GM10248 (cell line): ENCODE results near the gene TRPM2.
"Not testable (repeated sequence)": the region's sequence is repeated elsewhere in the genome, so short reads cannot be mapped to it uniquely, and the experiment has no call there.

ENCODE experiments used
- CTCF ChIA-PET: fragments of 300-600 bp; sonication (Branson Sonifier 250); formaldehyde crosslinking; extraction: SDS; loops from one replicate; lab custom pipeline; 2021; ENCODE audit warnings: antibody characterized with exemption; lab: Yijun Ruan, JAX
- POLR2A ChIA-PET: fragments of 350-650 bp; sonication (Branson Sonifier 250); formaldehyde crosslinking; extraction: SDS; loops from one replicate; lab custom pipeline; 2020; ENCODE audit warnings: antibody characterized with exemption; lab: Yijun Ruan, JAX
- DNase-seq: peaks from one replicate; pipeline ENCODE4 v3.0.0; 2012; ENCODE audit errors: extremely low spot score
- TF ChIP-seq, protein P1 (sequence below): IDR thresholded peaks from 2 replicates; pipeline ENCODE4 v1.5.1; 2012; ENCODE audit warnings: mild to moderate bottlenecking, low read depth; ENCODE audit errors: extremely low read depth, missing control alignments, control extremely low read depth

TRPM2 gene

DNA sequence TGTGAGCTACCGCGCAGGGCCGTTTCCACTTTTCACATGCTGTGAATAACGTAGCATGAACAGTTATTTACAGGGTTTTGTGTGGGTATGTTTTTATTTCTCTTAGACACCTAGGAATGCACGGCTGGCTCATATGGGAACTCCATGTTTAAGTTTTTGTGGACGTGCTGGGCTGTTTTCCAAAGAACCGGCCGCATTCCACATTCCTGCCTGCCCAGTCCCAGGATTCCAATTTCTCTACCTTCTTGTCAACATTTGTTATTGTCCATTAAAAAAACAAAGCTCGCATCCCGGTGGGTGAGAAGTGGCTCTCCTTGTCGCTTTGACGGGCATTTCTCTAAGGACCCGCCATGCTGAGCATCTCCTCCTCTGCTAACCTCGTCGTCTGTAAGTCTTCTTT is 54.8 kb downstream of the TRPM2 start:
- POLR2A ChIA-PET: no interaction called here
- CTCF ChIA-PET: no interaction called here

DNA sequence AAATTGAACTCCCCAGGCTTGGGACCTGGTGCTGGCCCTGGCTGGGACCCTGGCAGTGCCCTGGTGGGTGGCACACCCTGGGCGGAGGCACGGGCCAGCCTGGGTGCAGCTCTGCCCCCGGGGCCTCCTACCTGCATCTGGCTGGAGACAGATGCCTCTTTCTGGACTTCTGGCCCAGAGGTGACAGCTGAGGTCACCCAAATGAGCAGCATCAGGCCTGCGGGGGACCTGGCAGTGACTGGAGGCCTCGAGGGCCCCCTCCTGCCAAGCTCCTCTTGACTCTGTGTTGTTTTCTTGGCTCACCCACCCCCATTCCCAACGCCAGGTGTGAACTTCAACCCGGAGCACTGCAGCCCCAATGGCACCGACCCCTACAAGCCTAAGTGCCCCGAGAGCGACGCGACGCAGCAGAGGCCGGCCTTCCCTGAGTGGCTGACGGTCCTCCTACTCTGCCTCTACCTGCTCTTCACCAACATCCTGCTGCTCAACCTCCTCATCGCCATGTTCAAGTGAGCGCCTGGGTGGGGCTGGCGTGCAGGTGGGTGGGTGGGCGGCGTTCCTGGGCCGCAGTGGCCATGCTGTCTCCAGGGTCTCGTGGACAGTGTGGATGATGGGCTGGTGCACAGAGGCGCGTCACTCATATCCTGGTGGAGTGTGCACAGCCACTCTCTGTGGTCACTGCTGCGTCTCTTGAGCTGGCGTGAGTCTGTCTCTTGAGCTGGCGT is 60.3 kb downstream of the TRPM2 start:
- ChIA-PET CTCF (no interaction called here), POLR2A (no interaction called here)
- DNase-seq: no peak
- TF ChIP-seq, protein P1, sequence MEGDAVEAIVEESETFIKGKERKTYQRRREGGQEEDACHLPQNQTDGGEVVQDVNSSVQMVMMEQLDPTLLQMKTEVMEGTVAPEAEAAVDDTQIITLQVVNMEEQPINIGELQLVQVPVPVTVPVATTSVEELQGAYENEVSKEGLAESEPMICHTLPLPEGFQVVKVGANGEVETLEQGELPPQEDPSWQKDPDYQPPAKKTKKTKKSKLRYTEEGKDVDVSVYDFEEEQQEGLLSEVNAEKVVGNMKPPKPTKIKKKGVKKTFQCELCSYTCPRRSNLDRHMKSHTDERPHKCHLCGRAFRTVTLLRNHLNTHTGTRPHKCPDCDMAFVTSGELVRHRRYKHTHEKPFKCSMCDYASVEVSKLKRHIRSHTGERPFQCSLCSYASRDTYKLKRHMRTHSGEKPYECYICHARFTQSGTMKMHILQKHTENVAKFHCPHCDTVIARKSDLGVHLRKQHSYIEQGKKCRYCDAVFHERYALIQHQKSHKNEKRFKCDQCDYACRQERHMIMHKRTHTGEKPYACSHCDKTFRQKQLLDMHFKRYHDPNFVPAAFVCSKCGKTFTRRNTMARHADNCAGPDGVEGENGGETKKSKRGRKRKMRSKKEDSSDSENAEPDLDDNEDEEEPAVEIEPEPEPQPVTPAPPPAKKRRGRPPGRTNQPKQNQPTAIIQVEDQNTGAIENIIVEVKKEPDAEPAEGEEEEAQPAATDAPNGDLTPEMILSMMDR: no peak

More for the DNA sequence above, 54.8 kb downstream of the TRPM2 start:
- DNase-seq: no peak
- TF ChIP-seq, protein P1: no peak

DNA sequence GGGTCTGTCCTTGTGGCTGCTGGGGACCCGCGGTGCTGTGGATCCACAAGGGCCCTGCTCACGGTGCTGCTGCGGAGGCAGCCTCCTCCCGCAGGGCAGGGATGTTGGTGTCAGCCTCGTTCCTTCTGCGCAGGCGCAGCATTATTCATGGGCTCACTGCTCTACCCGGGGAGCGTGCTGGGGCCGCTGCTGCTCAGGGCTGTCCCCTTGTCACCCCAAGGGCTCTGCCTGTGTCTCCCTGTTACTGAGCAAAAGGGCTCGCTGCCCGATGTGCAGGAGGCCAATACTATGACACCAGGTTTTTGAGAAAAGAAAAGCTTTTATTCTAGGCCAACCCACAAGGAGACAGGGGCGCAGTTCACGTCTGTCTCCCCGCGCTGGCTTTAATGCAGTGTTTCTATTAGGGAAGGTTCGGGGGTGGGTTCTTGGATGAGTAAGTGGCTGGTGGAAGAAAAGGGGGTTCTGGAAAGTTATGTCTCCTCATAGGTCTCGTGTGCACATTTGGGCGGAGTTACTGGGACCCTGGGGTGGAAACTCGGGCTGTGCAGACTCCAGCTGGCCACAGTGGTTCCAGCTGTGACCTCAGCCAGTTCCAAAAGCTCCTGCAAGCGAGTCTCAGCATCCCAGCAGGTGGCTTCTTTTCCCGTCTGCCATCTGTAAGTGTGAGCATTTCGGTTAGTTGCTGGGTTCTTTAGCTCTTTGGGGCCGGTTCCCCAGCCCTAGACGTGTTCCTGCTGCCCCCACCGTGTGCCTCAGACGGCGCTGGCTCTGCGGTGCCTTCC is 61.1 kb downstream of the TRPM2 start:
- TF ChIP-seq, protein P1: no peak
- ChIA-PET CTCF (no interaction called here), POLR2A (no interaction called here)
- no peak for DNase-seq

DNA sequence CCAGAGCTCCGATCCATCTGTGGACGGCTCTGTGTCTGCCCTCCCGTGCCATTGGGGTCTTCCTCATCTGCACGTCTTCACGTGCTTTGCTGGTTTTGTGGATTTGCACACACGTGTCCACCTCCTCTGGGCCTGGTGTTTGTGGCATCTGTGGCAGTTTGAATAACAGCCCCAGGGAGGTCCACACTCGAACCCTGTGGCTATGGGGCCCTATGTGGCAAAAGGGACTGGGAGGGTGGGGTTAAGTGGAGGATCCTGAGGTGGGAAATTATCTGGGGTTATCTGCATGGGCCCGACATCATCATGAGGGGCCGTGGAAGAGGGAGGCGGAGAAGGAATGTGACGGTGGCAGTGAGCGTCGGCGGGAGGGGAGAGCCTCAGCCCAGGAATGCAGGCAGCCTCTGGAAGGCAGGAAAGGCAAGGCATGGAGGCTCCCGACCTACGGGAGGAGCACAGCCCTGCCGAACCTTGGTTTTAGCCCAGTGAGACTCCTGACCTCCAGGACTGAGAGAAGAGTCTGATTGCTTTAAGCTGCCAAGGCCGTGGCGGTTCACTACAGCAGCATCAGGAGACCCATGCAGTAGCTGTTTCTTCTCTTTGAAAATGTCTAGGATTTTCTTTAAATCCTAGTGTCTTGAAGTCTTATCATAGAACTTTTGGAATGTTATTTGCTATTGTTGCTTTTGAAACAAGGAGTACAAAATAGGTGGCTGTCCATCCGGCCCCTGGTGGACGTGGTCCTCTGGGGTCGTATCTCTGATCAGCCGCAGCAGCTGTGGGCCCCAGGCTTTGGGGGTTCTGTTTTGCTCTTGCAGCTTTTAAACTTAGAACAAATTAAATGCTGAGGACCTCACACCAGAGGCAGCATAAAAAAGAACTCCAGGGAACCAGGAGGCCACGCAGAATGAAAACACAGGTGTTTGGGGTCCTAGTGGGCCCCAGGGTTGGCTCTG is 61.9 kb downstream of the TRPM2 start:
- DNase-seq: no peak
- CTCF ChIA-PET: no interaction called here

DNA sequence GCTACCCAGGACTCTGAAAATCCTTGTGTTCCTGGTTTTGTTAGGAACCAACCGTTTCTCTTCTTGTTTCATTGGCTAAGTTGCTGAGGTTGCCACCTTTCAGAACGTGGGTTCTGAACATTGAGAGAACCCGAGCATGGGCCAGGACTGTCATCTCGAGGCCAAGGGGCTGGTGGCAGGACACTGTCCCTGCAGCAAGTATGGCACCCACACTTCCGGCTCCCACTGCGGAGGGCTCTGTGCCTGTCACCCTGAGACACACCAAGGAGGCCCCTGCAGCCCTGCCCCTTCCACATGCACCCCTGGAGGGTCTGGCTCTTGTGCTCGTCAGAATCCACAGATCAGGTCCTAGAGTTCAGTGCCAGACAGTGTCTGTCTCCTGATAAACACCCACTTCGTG is 62.8 kb downstream of the TRPM2 start:
- ChIA-PET POLR2A (no interaction called here), CTCF (no interaction called here)
- DNase-seq: no peak
- TF ChIP-seq, protein P1: no peak

More for the DNA sequence above, 61.9 kb downstream of the TRPM2 start:
- POLR2A ChIA-PET: no interaction called here
- TF ChIP-seq, protein P1: no peak

DNA sequence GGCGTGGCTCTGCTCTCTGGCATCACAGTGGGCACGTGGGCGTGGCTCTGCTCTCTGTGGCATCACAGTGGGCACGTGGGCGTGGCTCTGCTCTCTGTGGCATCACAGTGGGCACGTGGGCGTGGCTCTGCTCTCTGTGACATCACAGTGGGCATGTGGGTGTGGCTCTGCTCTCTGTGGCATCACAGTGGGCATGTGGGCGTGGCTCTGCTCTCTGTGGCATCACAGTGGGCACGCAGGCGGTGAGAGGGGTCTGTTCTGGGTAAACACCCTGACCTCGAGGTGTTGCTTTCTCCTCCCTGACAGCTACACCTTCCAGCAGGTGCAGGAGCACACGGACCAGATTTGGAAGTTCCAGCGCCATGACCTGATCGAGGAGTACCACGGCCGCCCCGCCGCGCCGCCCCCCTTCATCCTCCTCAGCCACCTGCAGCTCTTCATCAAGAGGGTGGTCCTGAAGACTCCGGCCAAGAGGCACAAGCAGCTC is 64.2 kb downstream of the TRPM2 start:
- CTCF ChIA-PET, POLR2A ChIA-PET, DNase-seq: not testable (repeated sequence)
